GM10248 (cell line): ENCODE data around the gene ATG14.
"Not testable (repeated sequence)": the region's sequence is repeated elsewhere in the genome, so short reads cannot be mapped to it uniquely, and the experiment has no call there.

Experiments
- CTCF ChIA-PET: fragments of 300-600 bp; sonication (Branson Sonifier 250); formaldehyde crosslinking; extraction: SDS; loops from one replicate; lab custom pipeline; 2021; ENCODE audit warnings: antibody characterized with exemption; lab: Yijun Ruan, JAX
- POLR2A ChIA-PET: fragments of 350-650 bp; sonication (Branson Sonifier 250); formaldehyde crosslinking; extraction: SDS; loops from one replicate; lab custom pipeline; 2020; ENCODE audit warnings: antibody characterized with exemption; lab: Yijun Ruan, JAX
- DNase-seq: peaks from one replicate; pipeline ENCODE4 v3.0.0; 2012; ENCODE audit errors: extremely low spot score
- CTCF ChIP-seq: IDR thresholded peaks from 2 replicates; pipeline ENCODE4 v1.5.1; 2012; ENCODE audit warnings: mild to moderate bottlenecking, low read depth; ENCODE audit errors: extremely low read depth, missing control alignments, control extremely low read depth

The ATG14 gene

GRCh38 chr14:55411426-55412389, at the start of gene ATG14:
ATG14 (minus strand) TSS chr14:55411830; CDS start chr14:55411822, 8 bp downstream.
- no peak for TF ChIP-seq CTCF
- peak; percentile 95 for DNase-seq
- POLR2A ChIA-PET: interaction anchor here (0.6 to 0.7 kb wide), 2 partner anchors 8 to 9 kb away, joined by 3 to 4 read pairs; no protein-coding TSS in a partner anchor
- CTCF ChIA-PET: interaction anchor here (1.2 to 1.5 kb wide), 2 partner anchors 79 to 141 kb away, joined by 3 read pairs; no protein-coding TSS in a partner anchor

GRCh38 chr14:55458800-55459515, 47.3 kb upstream of the ATG14 start:
- POLR2A ChIA-PET: interaction anchor here (0.6 to 0.9 kb wide), 2 partner anchors 118 to 221 kb away, joined by 3 to 4 read pairs; no protein-coding TSS in a partner anchor
- CTCF ChIA-PET: interaction anchor here (1.0 to 1.9 kb wide), 5 partner anchors 9 to 1015 kb away, joined by 3 to 18 read pairs (median 4); no protein-coding TSS in a partner anchor
- peak; percentile 55 for DNase-seq
- TF ChIP-seq CTCF: no peak

GRCh38 chr14:55457496-55457895, 45.9 kb upstream of the ATG14 start:
- DNase-seq: no peak
- CTCF ChIA-PET: interaction anchor here (0.9 to 1.1 kb wide), 2 partner anchors 10 to 12 kb away, joined by 4 read pairs; no protein-coding TSS in a partner anchor

GRCh38 chr14:55456411-55456810, 44.8 kb upstream of the ATG14 start:
- POLR2A ChIA-PET, DNase-seq: not testable (repeated sequence)
- CTCF ChIA-PET: interaction anchor here (0.9 kb wide), 1 partner anchor 10 kb away, joined by 4 read pairs; no protein-coding TSS in a partner anchor

More at GRCh38 chr14:55457496-55457895, 45.9 kb upstream of the ATG14 start:
- POLR2A ChIA-PET: no interaction called here
- no peak for TF ChIP-seq CTCF

- no peak for TF ChIP-seq CTCF
- POLR2A ChIA-PET: no interaction called here
- DNase-seq: no peak
- CTCF ChIA-PET: interaction anchor here (3.1 kb wide), 1 partner anchor 9 kb away, joined by 28 read pairs; no protein-coding TSS in a partner anchor
Measured at GRCh38 chr14:55454264-55455002, 42.8 kb upstream of the ATG14 start.

GRCh38 chr14:55451950-55452349, 40.3 kb upstream of the ATG14 start:
- TF ChIP-seq CTCF: no peak
- POLR2A ChIA-PET: no interaction called here
- CTCF ChIA-PET: interaction anchor here (1.0 to 1.3 kb wide), 2 partner anchors 181 to 1022 kb away, joined by 3 read pairs; no protein-coding TSS in a partner anchor
- no peak for DNase-seq
